ENCODE measurements around the gene ARID5B. TPM values are rescaled to one million over a fixed set of nuclear protein-coding genes. Genes with fewer than 3 reads are reported as not detected.

ARID5B gene
- total RNA-seq, 1 donor from 2014 or later: 13.7 TPM

DNA sequence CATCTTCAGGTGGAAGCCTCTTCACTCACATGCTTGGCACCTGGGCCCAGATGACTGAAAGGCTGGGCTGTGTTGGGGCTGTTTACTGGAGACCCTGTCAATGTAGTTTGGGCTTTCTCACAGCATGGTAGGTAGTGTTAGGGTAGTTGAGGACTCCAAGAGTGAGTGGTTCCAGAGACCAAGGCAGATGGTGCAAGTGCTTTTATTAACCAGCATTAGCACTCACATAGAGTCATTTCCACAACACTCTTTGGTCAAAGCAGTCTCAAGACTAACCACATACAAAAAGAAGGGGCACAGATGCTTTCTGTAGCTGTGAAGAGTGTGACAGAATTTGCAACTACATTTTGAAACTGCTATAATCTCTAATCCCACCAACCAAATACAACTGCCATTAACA is 232.1 kb downstream of the ARID5B start:
- TF ChIP-seq, protein P1, sequence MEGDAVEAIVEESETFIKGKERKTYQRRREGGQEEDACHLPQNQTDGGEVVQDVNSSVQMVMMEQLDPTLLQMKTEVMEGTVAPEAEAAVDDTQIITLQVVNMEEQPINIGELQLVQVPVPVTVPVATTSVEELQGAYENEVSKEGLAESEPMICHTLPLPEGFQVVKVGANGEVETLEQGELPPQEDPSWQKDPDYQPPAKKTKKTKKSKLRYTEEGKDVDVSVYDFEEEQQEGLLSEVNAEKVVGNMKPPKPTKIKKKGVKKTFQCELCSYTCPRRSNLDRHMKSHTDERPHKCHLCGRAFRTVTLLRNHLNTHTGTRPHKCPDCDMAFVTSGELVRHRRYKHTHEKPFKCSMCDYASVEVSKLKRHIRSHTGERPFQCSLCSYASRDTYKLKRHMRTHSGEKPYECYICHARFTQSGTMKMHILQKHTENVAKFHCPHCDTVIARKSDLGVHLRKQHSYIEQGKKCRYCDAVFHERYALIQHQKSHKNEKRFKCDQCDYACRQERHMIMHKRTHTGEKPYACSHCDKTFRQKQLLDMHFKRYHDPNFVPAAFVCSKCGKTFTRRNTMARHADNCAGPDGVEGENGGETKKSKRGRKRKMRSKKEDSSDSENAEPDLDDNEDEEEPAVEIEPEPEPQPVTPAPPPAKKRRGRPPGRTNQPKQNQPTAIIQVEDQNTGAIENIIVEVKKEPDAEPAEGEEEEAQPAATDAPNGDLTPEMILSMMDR (IDR thresholded peaks at IDR 0.05; ENCODE audit: borderline replicate concordance): no peak
- no peaks in the 10 kb centered on the region for H3K27me3 ChIP-seq (ENCODE audit: low read depth)
- no peak for DNase-seq
- H3K27ac ChIP-seq (replicated peaks): no peak overlapping the region
- peaks cover 22% of the 10 kb centered on the region for H3K9me3 ChIP-seq (replicated peaks)
- H3K4me1 ChIP-seq: peaks cover 10% of the 10 kb centered on the region
- no peaks in the 10 kb centered on the region for H3K36me3 ChIP-seq
- intact Hi-C loops (cut with micrococcal nuclease): no loop called here
- no peak overlapping the region for H3K4me3 ChIP-seq

DNA sequence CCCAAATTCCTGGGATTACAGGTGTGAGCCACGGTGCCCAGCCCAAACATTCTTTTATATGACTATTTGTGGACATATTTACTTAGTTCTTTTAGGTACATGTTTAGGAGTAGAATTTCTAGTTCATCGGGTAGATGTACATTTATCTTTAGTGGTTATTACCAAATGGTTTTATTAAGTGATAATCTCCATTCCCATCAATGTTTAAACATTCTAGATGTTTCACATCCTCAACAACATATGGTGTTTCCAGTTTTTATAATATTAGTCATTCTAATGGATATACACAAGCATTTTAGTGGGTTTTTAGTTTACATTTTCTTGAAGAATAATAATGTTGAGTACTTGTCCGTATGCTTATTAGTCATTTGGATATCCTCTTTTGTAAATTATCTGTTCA is 235.4 kb downstream of the ARID5B start:
- TF ChIP-seq, protein P1 (IDR thresholded peaks at IDR 0.05; ENCODE audit: borderline replicate concordance): no peak
- no peak overlapping the region for H3K4me3 ChIP-seq
- peaks cover 1% of the 10 kb centered on the region for H3K4me1 ChIP-seq
- peaks cover 6% of the 10 kb centered on the region for H3K9me3 ChIP-seq (replicated peaks)
- DNase-seq: no peak
- H3K27me3 ChIP-seq (ENCODE audit: low read depth): no peaks in the 10 kb centered on the region
- H3K36me3 ChIP-seq: no peaks in the 10 kb centered on the region
- intact Hi-C loops (cut with micrococcal nuclease): no loop called here
- no peak overlapping the region for H3K27ac ChIP-seq (replicated peaks)

Other genes with a start within 250 kb of the ARID5B start
- gene CABCOCO1, start 238.8 kb upstream of the ARID5B start, total RNA-seq: not detected

All from left ventricle myocardium inferior (tissue), 1 donor.